Activated naive CD4-positive, alpha-beta T cell treated with anti-CD3 and anti-CD28 coated beads, Interleukin-2, amount 10 ng/mL, durations not matched to agents 7 days and 5 days (primary cell): Measurements from ENCODE around the gene PTCRA.

ENCODE experiments used
- CTCF ChIA-PET: fragments of 350-600 bp; sonication (Branson Sonifier 250); formaldehyde crosslinking; loops from one replicate; lab custom pipeline; 2021; ENCODE audit warnings: antibody characterized with exemption; lab: Charles Lee
- DNase-seq: peaks from one replicate; pipeline ENCODE4 v3.0.0-alpha.2; 2020
- H3K27ac Mint-ChIP-seq: one replicate; pipeline ENCODE4 v1.8.0; 2021; ENCODE audit warnings: mild to moderate bottlenecking, moderate library complexity, mixed read lengths
- H3K27me3 Mint-ChIP-seq: one replicate; pipeline ENCODE4 v1.8.0; 2021; ENCODE audit warnings: mild to moderate bottlenecking, mixed read lengths
- H3K36me3 Mint-ChIP-seq: one replicate; pipeline ENCODE4 v1.8.0; 2021; ENCODE audit warnings: mixed read lengths
- H3K4me1 Mint-ChIP-seq: one replicate; pipeline ENCODE4 v1.8.0; 2021; ENCODE audit warnings: mixed read lengths
- H3K4me3 Mint-ChIP-seq: one replicate; pipeline ENCODE4 v1.8.0; 2021; ENCODE audit warnings: mild to moderate bottlenecking, moderate library complexity, mixed read lengths
- H3K9me3 Mint-ChIP-seq: one replicate; pipeline ENCODE4 v1.8.0; 2021; ENCODE audit warnings: mixed read lengths

Gene PTCRA

GRCh38 chr6:42963855-42964605 lies 48.2 kb downstream of the PTCRA start:
- no peak overlapping the region for H3K4me3 Mint-ChIP-seq
- H3K9me3 Mint-ChIP-seq, result no peaks in the 10 kb centered on the region
- DNase-seq, result peak; percentile 66
- H3K4me1 Mint-ChIP-seq, result peaks cover 19% of the 10 kb centered on the region
- H3K27me3 Mint-ChIP-seq, result peaks cover 24% of the 10 kb centered on the region
- CTCF ChIA-PET, result interaction anchor here (0.9 to 1.2 kb wide), 3 partner anchors 9 to 180 kb away, joined by 3 to 5 read pairs (median 3); no protein-coding TSS in a partner anchor
- H3K27ac Mint-ChIP-seq, result no peak overlapping the region
- H3K36me3 Mint-ChIP-seq, result peaks cover 21% of the 10 kb centered on the region

- Mint-ChIP-seq H3K27me3 (peaks cover under 1% of the 10 kb centered on the region), H3K4me1 (no peaks in the 10 kb centered on the region), H3K27ac (no peak overlapping the region), H3K4me3 (no peak overlapping the region), H3K36me3 (peaks cover 26% of the 10 kb centered on the region), H3K9me3 (no peaks in the 10 kb centered on the region)
- CTCF ChIA-PET, result interaction anchor here (1.0 kb wide), 1 partner anchor 17 kb away, joined by 3 read pairs; the partner anchor contains the start of gene PPP2R5D
- DNase-seq, result no peak
Observed at GRCh38 chr6:42966571-42966970, 50.7 kb downstream of the PTCRA start.

- no peaks in the 10 kb centered on the region for H3K27me3 Mint-ChIP-seq
- H3K27ac Mint-ChIP-seq, result no peak overlapping the region
- no peak overlapping the region for H3K4me3 Mint-ChIP-seq
- H3K4me1 Mint-ChIP-seq, result no peaks in the 10 kb centered on the region
- H3K9me3 Mint-ChIP-seq, result no peaks in the 10 kb centered on the region
- DNase-seq, result no peak
- H3K36me3 Mint-ChIP-seq, result peaks cover 24% of the 10 kb centered on the region
- CTCF ChIA-PET, result no interaction called here
Observed at GRCh38 chr6:42967228-42967627, 51.4 kb downstream of the PTCRA start.

- Mint-ChIP-seq H3K27me3 (no peaks in the 10 kb centered on the region), H3K36me3 (peaks cover 21% of the 10 kb centered on the region), H3K4me3 (no peak overlapping the region), H3K4me1 (no peaks in the 10 kb centered on the region), H3K27ac (no peak overlapping the region), H3K9me3 (no peaks in the 10 kb centered on the region)
- CTCF ChIA-PET, result no interaction called here
- no peak for DNase-seq
Observed at GRCh38 chr6:42968126-42968701, 52.4 kb downstream of the PTCRA start.

- Mint-ChIP-seq H3K9me3 (no peaks in the 10 kb centered on the region), H3K27me3 (no peaks in the 10 kb centered on the region), H3K36me3 (peaks cover 26% of the 10 kb centered on the region), H3K4me3 (no peak overlapping the region), H3K4me1 (no peaks in the 10 kb centered on the region), H3K27ac (no peak overlapping the region)
- no peak for DNase-seq
- CTCF ChIA-PET, result no interaction called here
Observed at GRCh38 chr6:42968783-42969182, 52.9 kb downstream of the PTCRA start.

GRCh38 chr6:42969431-42969830 lies 53.6 kb downstream of the PTCRA start:
- Mint-ChIP-seq H3K27me3 (no peaks in the 10 kb centered on the region), H3K36me3 (peaks cover 29% of the 10 kb centered on the region), H3K9me3 (no peaks in the 10 kb centered on the region), H3K27ac (no peak overlapping the region), H3K4me3 (no peak overlapping the region), H3K4me1 (no peaks in the 10 kb centered on the region)
- CTCF ChIA-PET, result no interaction called here
- DNase-seq, result no peak

GRCh38 chr6:42969934-42970333 lies 54.1 kb downstream of the PTCRA start:
- CTCF ChIA-PET, result no interaction called here
- no peak for DNase-seq
- Mint-ChIP-seq H3K36me3 (peaks cover 33% of the 10 kb centered on the region), H3K27me3 (no peaks in the 10 kb centered on the region), H3K27ac (no peak overlapping the region), H3K4me3 (no peak overlapping the region), H3K4me1 (no peaks in the 10 kb centered on the region), H3K9me3 (no peaks in the 10 kb centered on the region)

GRCh38 chr6:42970871-42971612 lies 55.2 kb downstream of the PTCRA start:
- Mint-ChIP-seq H3K4me3 (no peak overlapping the region), H3K27ac (no peak overlapping the region), H3K36me3 (peaks cover 36% of the 10 kb centered on the region), H3K4me1 (peaks cover 5% of the 10 kb centered on the region), H3K9me3 (no peaks in the 10 kb centered on the region), H3K27me3 (no peaks in the 10 kb centered on the region)
- CTCF ChIA-PET, result interaction anchor here (0.8 kb wide), 1 partner anchor 173 kb away, joined by 3 read pairs; no protein-coding TSS in a partner anchor
- no peak for DNase-seq

GRCh38 chr6:42971746-42972327 lies 56.0 kb downstream of the PTCRA start:
- Mint-ChIP-seq H3K4me1 (peaks cover 12% of the 10 kb centered on the region), H3K27ac (no peak overlapping the region), H3K9me3 (no peaks in the 10 kb centered on the region), H3K27me3 (no peaks in the 10 kb centered on the region), H3K36me3 (peaks cover 38% of the 10 kb centered on the region), H3K4me3 (no peak overlapping the region)
- CTCF ChIA-PET, result interaction anchor here (0.8 kb wide), 1 partner anchor 172 kb away, joined by 3 read pairs; no protein-coding TSS in a partner anchor
- DNase-seq, result no peak

GRCh38 chr6:42973926-42974325 lies 58.1 kb downstream of the PTCRA start:
- Mint-ChIP-seq H3K4me3 (no peak overlapping the region), H3K27ac (no peak overlapping the region), H3K27me3 (no peaks in the 10 kb centered on the region), H3K9me3 (no peaks in the 10 kb centered on the region), H3K36me3 (peaks cover 37% of the 10 kb centered on the region), H3K4me1 (peaks cover 23% of the 10 kb centered on the region)
- CTCF ChIA-PET, result interaction anchor here (0.8 kb wide), 1 partner anchor 9 kb away, joined by 3 read pairs; no protein-coding TSS in a partner anchor
- no peak for DNase-seq

- CTCF ChIA-PET, result interaction anchor here (0.8 to 1.5 kb wide), 2 partner anchors 10 kb away, joined by 3 read pairs; no protein-coding TSS in a partner anchor
- Mint-ChIP-seq H3K9me3 (no peaks in the 10 kb centered on the region), H3K36me3 (peaks cover 34% of the 10 kb centered on the region), H3K4me3 (no peak overlapping the region), H3K27me3 (no peaks in the 10 kb centered on the region), H3K27ac (no peak overlapping the region), H3K4me1 (peaks cover 34% of the 10 kb centered on the region)
- DNase-seq, result no peak
Observed at GRCh38 chr6:42974919-42975505, 59.2 kb downstream of the PTCRA start.
